GM12878 (cell line): ENCODE results near the gene TRPM1. TPM values are rescaled to one million over a fixed set of nuclear protein-coding genes. Genes with fewer than 3 reads are reported as not detected.

Experiments used
- ATAC-seq: fragments of 200-7000 bp; cut with Tn5 transposase; 3 replicates; pipeline ENCODE4 v1.9.1; 2020; ENCODE audit warnings: mild to moderate bottlenecking, moderate library complexity
- BruUV-seq: library from RNA; stranded (reverse); fragments of 400-500 nt; replicated peaks from 2 replicates; lab custom pipeline; 2021; lab: Mats Ljungman, UMichigan
- CTCF ChIA-PET: fragments of 300-600 bp; sonication (Branson Sonifier 250); formaldehyde crosslinking; extraction: SDS; loops from one replicate; lab custom pipeline; 2021; ENCODE audit warnings: inconsistent platforms; lab: Yijun Ruan, JAX
- POLR2A ChIA-PET: fragments of 350-600 bp; formaldehyde crosslinking; extraction: SDS; loops from one replicate; lab custom pipeline; 2021; ENCODE audit warnings: inconsistent platforms; lab: Charles Lee
- RAD21 ChIA-PET: fragments of 300-600 bp; sonication (Branson Sonifier 250); formaldehyde crosslinking; loops from one replicate; lab custom pipeline; 2023; ENCODE audit warnings: antibody characterized with exemption; ENCODE audit not compliant: unreplicated experiment; lab: Charles Lee
- SMC1A ChIA-PET: fragments of 300-600 bp; sonication (Branson Sonifier 250); formaldehyde crosslinking; loops from one replicate; lab custom pipeline; 2023; ENCODE audit not compliant: unreplicated experiment, uncharacterized antibody; lab: Charles Lee
- DNase-seq: peaks from one replicate; pipeline ENCODE4 v3.0.0-alpha.2; 2011; ENCODE audit warnings: low read depth, low spot score
- FAIRE-seq: peaks from 3 replicates; lab custom pipeline; 2011; peaks lifted over from hg19 to GRCh38; lab: Jason Lieb, UNC
- H2AFZ ChIP-seq: 2 replicates; pipeline ENCODE4 v1.6.0; 2011; ENCODE audit warnings: low read depth, low read length, control low read depth; ENCODE audit not compliant: control insufficient read depth
- H3K27ac ChIP-seq: 2 replicates; pipeline ENCODE4 v1.5.1; 2011; ENCODE audit warnings: control low read depth; ENCODE audit not compliant: control insufficient read depth, insufficient read depth
- H3K27me3 ChIP-seq, 2 experiments: replicated peaks in 1 of 2; 2 replicates each; pipeline versions ENCODE4 v1.6.0 to v1.6.1; 2011; ENCODE audit warnings: low read length in 1 of 2; ENCODE audit not compliant: control insufficient read depth in 2 of 2, insufficient read depth in 2 of 2
- H3K36me3 ChIP-seq, 2 experiments: 2 replicates each; pipeline ENCODE4 v1.5.1; 2011; ENCODE audit warnings: low read length in 1 of 2; ENCODE audit not compliant: control insufficient read depth in 2 of 2, insufficient read depth in 2 of 2
- H3K4me1 ChIP-seq: 2 replicates; pipeline ENCODE4 v1.6.1; 2011; ENCODE audit warnings: mild to moderate bottlenecking, low read length, moderate library complexity, mixed read lengths; ENCODE audit not compliant: control insufficient read depth, insufficient read depth
- H3K4me2 ChIP-seq: 2 replicates; pipeline ENCODE4 v1.6.0; 2011; ENCODE audit warnings: control low read depth; ENCODE audit not compliant: control insufficient read depth, insufficient read depth
- H3K4me3 ChIP-seq: fragments of 200-600 bp; sonication (generic); 2 replicates; pipeline ENCODE4 v1.5.1; 2016
- H3K79me2 ChIP-seq: 2 replicates; pipeline ENCODE4 v1.6.0; 2011; ENCODE audit warnings: low read length; ENCODE audit not compliant: control insufficient read depth, insufficient read depth
- H3K9ac ChIP-seq: 2 replicates; pipeline ENCODE4 v1.8.0; 2011; ENCODE audit warnings: low read length, control low read depth, mixed read lengths; ENCODE audit not compliant: control insufficient read depth, insufficient read depth
- H3K9me3 ChIP-seq: replicated peaks from 3 replicates; pipeline ENCODE4 v1.5.1; 2011; ENCODE audit warnings: mild to moderate bottlenecking, low read length; ENCODE audit not compliant: control insufficient read depth, insufficient read depth
- H4K20me1 ChIP-seq: 2 replicates; pipeline ENCODE4 v1.6.0; 2011; ENCODE audit not compliant: control insufficient read depth, insufficient read depth
- CHD4 ChIP-seq: fragments of 200-600 bp; sonication (generic); IDR thresholded peaks from 2 replicates; pipeline ENCODE4 v1.6.1; 2016; ENCODE audit warnings: mild to moderate bottlenecking
- EP300 ChIP-seq, 2 experiments: fragments of 150-350 bp in 1 of 2; IDR thresholded peaks; 2 replicates each; pipeline ENCODE4 v1.6.1; 2011 to 2012; ENCODE audit warnings: low read depth in 2 of 2, low read length in 2 of 2, borderline replicate concordance in 1 of 2, improper control_type of control experiment in 1 of 2, inconsistent platforms in 1 of 2; ENCODE audit not compliant: control insufficient read depth in 1 of 2
- IKZF2 ChIP-seq, 2 experiments: fragments of 450-650 bp; IDR thresholded peaks; 2 replicates each; pipeline ENCODE4 v1.6.1; 2017; ENCODE audit warnings: mild to moderate bottlenecking in 2 of 2, moderate library complexity in 2 of 2
- NFYA ChIP-seq: IDR thresholded peaks from 2 replicates; pipeline ENCODE4 v1.6.1; 2011; ENCODE audit warnings: low read depth, mild to moderate bottlenecking, low read length, improper control_type of control experiment, borderline replicate concordance
- RAD21 ChIP-seq: IDR thresholded peaks from 2 replicates; pipeline ENCODE4 v1.6.1; 2011; ENCODE audit warnings: mild to moderate bottlenecking, low read depth, low read length, moderate library complexity; ENCODE audit not compliant: insufficient read depth
- RB1 ChIP-seq: fragments of 450-650 bp; formaldehyde crosslinking; IDR thresholded peaks from 2 replicates; pipeline ENCODE4 v1.6.1; 2017; ENCODE audit warnings: mild to moderate bottlenecking, borderline replicate concordance
- RELA ChIP-seq: fragments of 450-650 bp; IDR thresholded peaks from 2 replicates; pipeline ENCODE4 v1.8.0; 2014; ENCODE audit warnings: borderline replicate concordance; ENCODE audit not compliant: partially characterized antibody
- SRF ChIP-seq, 2 experiments: IDR thresholded peaks; 2 replicates each; pipeline ENCODE4 v1.6.1; 2011; ENCODE audit warnings: low read depth in 2 of 2, low read length in 2 of 2, mild to moderate bottlenecking in 1 of 2, moderate library complexity in 1 of 2
- STAT1 ChIP-seq: fragments of 450-650 bp; conservative IDR thresholded peaks from 2 replicates; pipeline ENCODE4 v1.6.1; 2014; ENCODE audit warnings: antibody characterized with exemption, mild to moderate bottlenecking
- WGBS: methylation state at CpG from one replicate; pipeline ENCODE4 v1.1.6; 2016; ENCODE audit warnings: low lambda C conversion rate; ENCODE audit not compliant: insufficient replicate concordance, insufficient coverage; ENCODE audit errors: missing lambda C conversion rate; 5-methylcytosine and 5-hydroxymethylcytosine counted together
- in situ Hi-C: fragments of 300-500 bp; cut with MboI; formaldehyde crosslinking; loops from 9 replicates; pipeline ENCODE4 v1.14.3; 2018; ENCODE audit warnings: mixed read lengths
- intact Hi-C: fragments of 100-400 bp; cut with micrococcal nuclease; formaldehyde crosslinking; loops from one replicate; pipeline ENCODE4 v1.14.2; 2022; ENCODE audit not compliant: unreplicated experiment
- polyA plus RNA-seq, 11 experiments: library from polyadenylated mRNA; depleted of rRNA in 4 of 11; unstranded in 6 of 11; stranded (reverse) in 5 of 11; fragments of >200 nt; fragmentation: Nextera tagmentation in 4 of 11; fragmentation: Illumina TruSeq in 1 of 11; extraction: Ambion mirVana in 4 of 11; extraction: Trizol in 1 of 11; gene quantifications; 1 replicate in 1 of 11; 2 replicates in 10 of 11; pipeline versions ENCODE4 v1.2.1 to v1.2.3, GENCODE V29; 2011 to 2016; ENCODE audit warnings: inconsistent platforms in 2 of 11, missing spikeins in 2 of 11, low read depth in 1 of 11
- total RNA-seq, 4 experiments: library from RNA; depleted of rRNA in 3 of 4; stranded (reverse); fragments of >200 nt in 3 of 4; fragmentation: Illumina TruSeq in 1 of 4; extraction: Trizol in 1 of 4; gene quantifications; 2 replicates each; pipeline versions ENCODE4 v1.2.1 to v1.2.3, GENCODE V29; 2013 to 2021

Gene TRPM1
- total and polyA plus RNA-seq, 10 of the 15 experiments (the other 5 are each of a cell fraction or from before 2014, with no cell fraction given), result 0.01 to 0.10 (median 0.05) TPM; not detected in 4

GRCh38 chr15:31058236-31058962, 43.1 kb downstream of the TRPM1 start:
- no peaks in the 10 kb centered on the region; a peak in 1 of 4 replicates for H3K27me3 ChIP-seq
- no peaks in the 10 kb centered on the region; the same call in 2 of the 3 replicates for H3K9me3 ChIP-seq
- H3K36me3 ChIP-seq, result no peaks in the 10 kb centered on the region
- no peak for FAIRE-seq
- no peak overlapping the region for H2AFZ ChIP-seq
- no TSS peak for BruUV-seq
- no peaks in the 10 kb centered on the region for H3K79me2 ChIP-seq
- SMC1A ChIA-PET, result no interaction called here
- no peaks in the 10 kb centered on the region for H4K20me1 ChIP-seq
- TF ChIP-seq STAT1 (no peak), RELA (no peak), RAD21 (no peak), CHD4 (no peak), NFYA (no peak), RB1 (no peak), EP300 (IDR thresholded peaks at IDR 0.05; ENCODE audit: borderline replicate concordance in 1 of 2, control insufficient read depth in 1 of 2, low read depth in 2 of 2, low read length in 2 of 2) (no peak), IKZF2 (IDR thresholded peaks at IDR 0.05) (no peak), SRF (IDR thresholded peaks at IDR 0.05; ENCODE audit: low read depth in 2 of 2, low read length in 2 of 2) (no peak)
- H3K27ac ChIP-seq, result no peak overlapping the region
- DNase-seq, result no peak
- 34% methylated on average over 6 of the region's 6 CpGs for WGBS
- no peaks in the 10 kb centered on the region for H3K4me1 ChIP-seq
- no peak overlapping the region for H3K4me2 ChIP-seq
- ATAC-seq, result no peak
- CTCF ChIA-PET, result no interaction called here
- RAD21 ChIA-PET, result no interaction called here
- POLR2A ChIA-PET, result no interaction called here
- intact Hi-C loops (no loop called here), in situ Hi-C loops (no loop called here)
- no peak overlapping the region for H3K9ac ChIP-seq
- H3K4me3 ChIP-seq, result no peak overlapping the region
